ENCODE measurements around the gene THAP3. TPM values are rescaled to one million over a fixed set of nuclear protein-coding genes. Genes with fewer than 3 reads are reported as not detected.

Gene THAP3
- total and polyA plus RNA-seq, 2 of the 8 experiments (the other 6 are each of a cell fraction or from before 2014, with no cell fraction given) = 8.2 to 15.3 TPM

- no peaks in the 10 kb centered on the region for H3K9me3 ChIP-seq (ENCODE audit: insufficient read depth in 2 of 2, low read depth in 1 of 2, low read length in 1 of 2)
- no peaks in the 10 kb centered on the region for H3K27me3 ChIP-seq (replicated peaks in 1 of 4; ENCODE audit: control insufficient read depth in 3 of 4, extremely low read depth in 1 of 4, insufficient read depth in 3 of 4, low read length in 3 of 4)
- H2BK5ac ChIP-seq (ENCODE audit: low read depth, low read length) = no peak overlapping the region
- no peak overlapping the region for H2AK5ac ChIP-seq (ENCODE audit: low read depth, low read length)
- no peak overlapping the region for H3K18ac ChIP-seq (ENCODE audit: extremely low read depth, low read length)
- POLR2A ChIA-PET (ENCODE audit: partially characterized antibody) = interaction anchor here (1.0 to 1.5 kb wide), 2 partner anchors 8 to 53 kb away, joined by 3 read pairs; no protein-coding TSS in a partner anchor
- DNase-seq (ENCODE audit: low read depth in 1 of 2, low spot score in 2 of 2) (no peak), FAIRE-seq (no peak)
- H3K9ac ChIP-seq (replicated peaks in 1 of 4; ENCODE audit: extremely low read depth in 1 of 4, low read depth in 3 of 4, low read length in 3 of 4) = no peak overlapping the region
- CTCF ChIA-PET (ENCODE audit: partially characterized antibody) = interaction anchor here (0.5 to 4.4 kb wide), 6 partner anchors 9 to 44 kb away, joined by 3 to 24 read pairs (median 3); partner anchors contain the start of gene DNAJC11
- H3K4me1 ChIP-seq (replicated peaks in 1 of 4; ENCODE audit: control insufficient read depth in 3 of 4, insufficient read depth in 4 of 4, low read length in 3 of 4) = no peaks in the 10 kb centered on the region
- no peak overlapping the region for H2BK15ac ChIP-seq (ENCODE audit: low read length)
- 98% methylated on average over 6 of the region's 6 CpGs; no CpG with 5 or more reads in 1 of the 2 experiments for WGBS, 2 experiments (ENCODE audit: extremely low coverage in 1 of 2, insufficient coverage in 1 of 2, insufficient read length in 1 of 2, insufficient replicate concordance in 2 of 2, low coverage in 1 of 2, low lambda C conversion rate in 2 of 2, missing lambda C conversion rate in 1 of 2)
- no peak overlapping the region for H2AFZ ChIP-seq (ENCODE audit: low read length)
- no peak overlapping the region for H3K14ac ChIP-seq (ENCODE audit: insufficient read length)
- no peak overlapping the region for H3K4me3 ChIP-seq (ENCODE audit: extremely low read depth in 1 of 4, insufficient read depth in 2 of 4, low read depth in 3 of 4, low read length in 4 of 4)
- no peak overlapping the region for H2BK20ac ChIP-seq (ENCODE audit: low read length)
- no peak overlapping the region for H3K4me2 ChIP-seq (ENCODE audit: insufficient read depth in 1 of 2, low read depth in 2 of 2, low read length in 2 of 2)
- peaks cover 1 to 2% of the 10 kb centered on the region in 2 experiments for H4K20me1 ChIP-seq (replicated peaks in 1 of 2; ENCODE audit: control insufficient read depth in 1 of 2, insufficient read depth in 2 of 2, low read length in 2 of 2)
- no peak overlapping the region for H4K5ac ChIP-seq (ENCODE audit: insufficient read length, low read depth, low read length)
- peaks cover 2% of the 10 kb centered on the region; the same call in 1 of the 2 replicates for H3K23me2 ChIP-seq (ENCODE audit: low read depth, low read length)
- no peak overlapping the region for H3K27ac ChIP-seq (ENCODE audit: low read depth, low read length)
- H2BK120ac ChIP-seq (replicated peaks; ENCODE audit: low read depth, low read length) = no peak overlapping the region
- H3K79me2 ChIP-seq (ENCODE audit: control insufficient read depth in 1 of 2, insufficient read depth in 2 of 2, low read length in 2 of 2) = peaks cover 0 to 7% of the 10 kb centered on the region in 2 experiments; a peak in 1 of 4 replicates
- H3K36me3 ChIP-seq (ENCODE audit: control insufficient read depth in 2 of 4, insufficient read depth in 4 of 4, low read length in 3 of 4) = peaks cover 11 to 24% (median 17%) of the 10 kb centered on the region in 4 experiments
- no peak overlapping the region for H2BK12ac ChIP-seq (ENCODE audit: low read depth, low read length)
- no peak overlapping the region for H3K4ac ChIP-seq (replicated peaks; ENCODE audit: insufficient read length, low read depth, low read length)
- H4K91ac ChIP-seq (replicated peaks; ENCODE audit: insufficient read length, low read length) = no peak overlapping the region
- no peaks in the 10 kb centered on the region; the same call in none of the 2 replicates for H3K79me1 ChIP-seq (ENCODE audit: low read depth, low read length)
- H3K23ac ChIP-seq (ENCODE audit: insufficient read length) = no peak overlapping the region
- H4K8ac ChIP-seq (ENCODE audit: extremely low read depth, insufficient read depth, low read length) = no peak overlapping the region
- H3K56ac ChIP-seq (replicated peaks; ENCODE audit: insufficient read length, low read depth, low read length) = no peak overlapping the region
- TF ChIP-seq YY1 (IDR thresholded peaks at IDR 0.05; ENCODE audit: low read depth, low read length) = no peak
- no peak for TF ChIP-seq KDM1A (IDR thresholded peaks at IDR 0.05; ENCODE audit: borderline replicate concordance, low read length)
- no peak for TF ChIP-seq BACH1 (IDR thresholded peaks at IDR 0.05; ENCODE audit: low read length)
- TF ChIP-seq JUN (IDR thresholded peaks at IDR 0.05; ENCODE audit: low read depth, low read length) = no peak
- no peak for TF ChIP-seq SP1 (IDR thresholded peaks at IDR 0.05; ENCODE audit: low read depth, low read length)
- TF ChIP-seq CBX8 (IDR thresholded peaks at IDR 0.05; ENCODE audit: borderline replicate concordance, low read depth, low read length) = no peak
- no peak for TF ChIP-seq KDM4A (IDR thresholded peaks at IDR 0.05; ENCODE audit: low read depth, low read length, severe bottlenecking)
- TF ChIP-seq EP300 (IDR thresholded peaks at IDR 0.05; ENCODE audit: borderline replicate concordance in 1 of 2, low read depth in 2 of 2, low read length in 2 of 2) = no peak
- TF ChIP-seq CBX5 (IDR thresholded peaks at IDR 0.05; ENCODE audit: low read depth, low read length) = no peak
- no peak for TF ChIP-seq NRF1 (IDR thresholded peaks at IDR 0.05; ENCODE audit: low read depth, low read length)
- no peak for TF ChIP-seq SUZ12 (IDR thresholded peaks at IDR 0.05; ENCODE audit: low read length)
- TF ChIP-seq SAP30 (IDR thresholded peaks at IDR 0.05; ENCODE audit: insufficient read depth, insufficient replicate concordance, low read length) = no peak
- no peak for TF ChIP-seq E2F6 (IDR thresholded peaks at IDR 0.05)
Observed at GRCh38 chr1:6657138-6657537, 32.5 kb downstream of the THAP3 start.

Measured in H1 (cell line).